ENCODE measurements around the gene TNFRSF13B. TPM values are rescaled to one million over a fixed set of nuclear protein-coding genes. Genes with fewer than 3 reads are reported as not detected.

The TNFRSF13B gene
- total and polyA plus RNA-seq, 10 of the 15 experiments (the other 5 are each of a cell fraction or from before 2014, with no cell fraction given) = 15.5 to 231 (median 119) TPM

DNA sequence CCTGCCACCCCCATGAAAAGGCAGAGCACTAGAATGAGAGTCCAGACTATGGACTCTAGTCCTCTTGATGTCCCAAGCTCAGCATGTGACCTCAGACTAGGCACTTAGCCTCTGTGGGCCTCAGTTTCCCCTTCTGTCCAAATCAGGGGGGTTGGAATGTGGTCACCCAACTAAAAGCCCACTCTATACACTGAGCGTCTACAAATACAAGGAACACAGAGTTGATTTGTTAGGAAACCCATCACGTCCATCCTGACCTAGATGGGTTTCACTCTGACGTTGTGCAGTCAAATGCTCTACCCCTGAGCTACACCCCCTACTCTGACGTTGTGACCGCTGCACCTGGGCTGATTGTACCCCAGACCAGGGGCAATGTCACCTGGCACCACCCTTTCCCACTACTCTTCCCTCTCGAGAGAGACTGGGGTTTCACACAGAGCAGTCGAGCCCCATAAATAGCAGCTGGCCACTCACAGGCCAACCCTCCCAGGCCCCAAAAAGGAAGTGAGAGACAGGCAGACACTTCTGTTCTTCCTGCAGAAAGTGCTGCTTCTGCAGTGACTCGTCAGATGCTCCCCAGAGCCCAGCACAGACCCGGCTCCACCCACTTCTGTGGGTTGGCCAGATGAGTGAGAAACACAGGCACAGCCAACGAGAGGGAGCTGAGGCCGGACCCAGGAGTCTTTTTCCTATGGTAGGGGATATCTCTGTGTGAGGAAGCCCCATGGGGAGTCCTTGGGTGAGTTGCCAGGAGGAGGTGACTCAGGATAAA, 16.1 kb upstream of the TNFRSF13B start:
- intact Hi-C loops (cut with micrococcal nuclease; ENCODE audit: unreplicated experiment) = loop anchor here (1.0 to 10.0 kb wide), 3 partner anchors 8 to 847 kb away; partner anchors contain the start of gene SREBF1
- ATAC-seq (peak; percentile 77), DNase-seq (ENCODE audit: low read depth, low spot score) (peak; percentile 99), FAIRE-seq (peak; percentile 97)
- Histone ChIP-seq H3K9me3 (replicated peaks; ENCODE audit: control insufficient read depth, insufficient read depth, low read length) (no peaks in the 10 kb centered on the region), H3K4me1 (ENCODE audit: control insufficient read depth, insufficient read depth, low read length) (peaks cover 65% of the 10 kb centered on the region), H3K27ac (ENCODE audit: control insufficient read depth, insufficient read depth) (peak overlapping the region; percentile 96), H3K4me3 (peak overlapping the region; percentile 62), H2AFZ (ENCODE audit: control insufficient read depth, low read depth, low read length) (no peak overlapping the region), H3K79me2 (ENCODE audit: control insufficient read depth, insufficient read depth, low read length) (peaks cover 21% of the 10 kb centered on the region), H3K9ac (ENCODE audit: control insufficient read depth, insufficient read depth, low read length) (peak overlapping the region; percentile 82), H4K20me1 (ENCODE audit: control insufficient read depth, insufficient read depth) (no peaks in the 10 kb centered on the region), H3K36me3 (ENCODE audit: control insufficient read depth in 2 of 2, insufficient read depth in 2 of 2, low read length in 1 of 2) (no peaks in the 10 kb centered on the region; a peak in 1 of 4 replicates), H3K4me2 (ENCODE audit: control insufficient read depth, insufficient read depth) (peak overlapping the region; percentile 100), H3K27me3 (replicated peaks in 1 of 2; ENCODE audit: control insufficient read depth in 2 of 2, insufficient read depth in 2 of 2, low read length in 1 of 2) (no peaks in the 10 kb centered on the region)
- WGBS (ENCODE audit: insufficient coverage, insufficient replicate concordance, low lambda C conversion rate, missing lambda C conversion rate) = under 1% methylated on average over 11 of the region's 11 CpGs
- CTCF ChIA-PET = interaction anchor here (1.0 to 11.9 kb wide), 3 partner anchors 17 to 74 kb away, joined by 3 to 361 read pairs (median 92); partner anchors contain the start of gene TNFRSF13B
- SMC1A ChIA-PET (ENCODE audit: uncharacterized antibody, unreplicated experiment) = interaction anchor here (1.0 to 21.7 kb wide), 5 partner anchors 16 to 72 kb away, joined by 3 to 812 read pairs (median 4); partner anchors contain the start of gene TNFRSF13B
- POLR2A ChIA-PET = interaction anchor here (0.6 to 21.9 kb wide), 5 partner anchors 17 to 68 kb away, joined by 3 to 656 read pairs (median 5); partner anchors contain the start of gene TNFRSF13B
- BruUV-seq (replicated peaks) = TSS peak; percentile 98
- RAD21 ChIA-PET (ENCODE audit: unreplicated experiment) = interaction anchor here (1.2 to 22.6 kb wide), 5 partner anchors 21 to 580 kb away, joined by 3 to 913 read pairs (median 4); partner anchors contain the start of gene TNFRSF13B
- in situ Hi-C loops (cut with MboI) = loop anchor here (10.0 to 25.0 kb wide), 2 partner anchors 573 to 1924 kb away; partner anchors contain the start of gene TRPV2
- TF ChIP-seq IKZF1 (conservative IDR thresholded peaks at IDR 0.05) = peak; percentile 97
- TF ChIP-seq MYB (IDR thresholded peaks at IDR 0.05; ENCODE audit: borderline replicate concordance, low read depth, low read length) = no peak
- TF ChIP-seq MYC (IDR thresholded peaks at IDR 0.05; ENCODE audit: insufficient read depth, insufficient read length, insufficient replicate concordance, low read length, severe bottlenecking) = no peak
- TF ChIP-seq ZBED1 (IDR thresholded peaks at IDR 0.05; ENCODE audit: borderline replicate concordance) = peak; percentile 95; the same call in 1 of the 2 replicates
- TF ChIP-seq, protein P1, sequence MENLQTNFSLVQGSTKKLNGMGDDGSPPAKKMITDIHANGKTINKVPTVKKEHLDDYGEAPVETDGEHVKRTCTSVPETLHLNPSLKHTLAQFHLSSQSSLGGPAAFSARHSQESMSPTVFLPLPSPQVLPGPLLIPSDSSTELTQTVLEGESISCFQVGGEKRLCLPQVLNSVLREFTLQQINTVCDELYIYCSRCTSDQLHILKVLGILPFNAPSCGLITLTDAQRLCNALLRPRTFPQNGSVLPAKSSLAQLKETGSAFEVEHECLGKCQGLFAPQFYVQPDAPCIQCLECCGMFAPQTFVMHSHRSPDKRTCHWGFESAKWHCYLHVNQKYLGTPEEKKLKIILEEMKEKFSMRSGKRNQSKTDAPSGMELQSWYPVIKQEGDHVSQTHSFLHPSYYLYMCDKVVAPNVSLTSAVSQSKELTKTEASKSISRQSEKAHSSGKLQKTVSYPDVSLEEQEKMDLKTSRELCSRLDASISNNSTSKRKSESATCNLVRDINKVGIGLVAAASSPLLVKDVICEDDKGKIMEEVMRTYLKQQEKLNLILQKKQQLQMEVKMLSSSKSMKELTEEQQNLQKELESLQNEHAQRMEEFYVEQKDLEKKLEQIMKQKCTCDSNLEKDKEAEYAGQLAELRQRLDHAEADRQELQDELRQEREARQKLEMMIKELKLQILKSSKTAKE (IDR thresholded peaks at IDR 0.05; ENCODE audit: low read depth, poor library complexity, severe bottlenecking) = peak; percentile 98
- no peak for TF ChIP-seq NR2C1 (IDR thresholded peaks at IDR 0.05)
- TF ChIP-seq SMAD5 (IDR thresholded peaks at IDR 0.05; ENCODE audit: low read depth) = peak; percentile 60; the same call in 1 of the 2 replicates
- TF ChIP-seq FOXM1 (IDR thresholded peaks at IDR 0.05; ENCODE audit: low read depth, low read length) = peak; percentile 95
- peak; percentile 22; the same call in 1 of the 2 replicates for TF ChIP-seq ZBTB40 (IDR thresholded peaks at IDR 0.05; ENCODE audit: borderline replicate concordance)
- peak; percentile 92 for TF ChIP-seq SMARCA5 (IDR thresholded peaks at IDR 0.05)
- peak; percentile 98 for TF ChIP-seq NBN (IDR thresholded peaks at IDR 0.05)
